Measurements from ENCODE around the gene NEDD4L.
"Not testable (repeated sequence)": the region's sequence is repeated elsewhere in the genome, so short reads cannot be mapped to it uniquely, and the experiment has no call there.

The NEDD4L gene

DNA sequence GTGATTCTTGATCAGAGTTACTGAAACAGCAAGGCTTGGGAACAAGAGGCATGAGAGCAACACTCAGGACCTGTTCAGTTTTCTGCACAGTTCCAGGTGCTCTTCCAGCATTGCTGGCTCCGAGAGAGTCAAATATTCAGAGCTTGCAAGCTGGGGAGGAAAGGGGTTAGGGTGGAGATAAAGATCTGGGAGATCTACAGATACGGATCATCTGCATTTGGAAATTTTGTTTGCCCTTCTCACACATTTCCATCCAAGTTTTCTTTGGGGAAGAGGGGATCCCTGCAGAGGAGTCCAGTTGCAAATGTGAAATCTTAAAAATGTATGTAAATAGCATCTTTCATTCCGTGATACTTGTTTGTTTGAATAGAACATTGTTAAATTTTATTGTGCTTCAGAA lies 108.2 kb downstream of the NEDD4L start:
- no peak for DNase-seq (ENCODE audit: low spot score)

DNA sequence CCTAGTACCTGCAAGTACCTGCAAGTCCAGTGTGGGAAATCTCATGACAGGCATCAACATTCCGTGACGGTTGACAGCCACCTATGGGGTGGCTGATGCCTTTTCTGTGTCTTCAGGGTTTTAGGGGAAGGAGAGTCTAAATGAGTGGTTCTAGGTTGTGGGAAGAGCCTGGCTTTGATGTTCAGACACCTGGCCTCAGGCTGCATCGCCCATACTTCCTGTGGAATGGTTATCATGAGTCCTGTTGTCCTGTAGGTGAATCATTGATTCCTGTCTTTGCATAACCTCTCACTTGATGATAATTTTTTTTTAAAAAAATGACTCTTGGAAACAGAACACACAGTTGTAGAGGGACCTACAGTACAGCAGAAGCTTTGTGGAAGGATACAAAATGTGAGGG lies 108.9 kb downstream of the NEDD4L start:
- no peak for DNase-seq (ENCODE audit: low spot score)

DNA sequence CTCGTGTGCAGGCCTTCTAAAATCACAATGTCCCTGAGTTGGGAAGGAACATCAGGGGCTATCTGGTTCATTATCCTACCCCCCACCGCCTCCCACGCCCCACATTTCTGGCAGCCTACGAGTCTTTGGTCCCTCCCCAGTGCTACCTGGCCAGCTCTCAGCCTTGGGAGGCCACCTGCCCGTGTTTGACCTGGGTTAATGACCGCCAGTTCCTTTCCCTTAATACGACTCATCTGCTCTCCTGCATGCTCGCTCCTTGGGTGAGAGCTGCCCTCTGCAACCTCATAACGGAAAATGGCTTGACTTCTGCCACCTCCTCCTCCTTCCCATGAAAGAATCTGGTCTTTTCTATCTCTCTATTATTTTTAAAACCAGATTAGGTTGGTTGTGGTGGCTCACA lies 112.5 kb downstream of the NEDD4L start:
- DNase-seq (ENCODE audit: low spot score) = no peak

DNA sequence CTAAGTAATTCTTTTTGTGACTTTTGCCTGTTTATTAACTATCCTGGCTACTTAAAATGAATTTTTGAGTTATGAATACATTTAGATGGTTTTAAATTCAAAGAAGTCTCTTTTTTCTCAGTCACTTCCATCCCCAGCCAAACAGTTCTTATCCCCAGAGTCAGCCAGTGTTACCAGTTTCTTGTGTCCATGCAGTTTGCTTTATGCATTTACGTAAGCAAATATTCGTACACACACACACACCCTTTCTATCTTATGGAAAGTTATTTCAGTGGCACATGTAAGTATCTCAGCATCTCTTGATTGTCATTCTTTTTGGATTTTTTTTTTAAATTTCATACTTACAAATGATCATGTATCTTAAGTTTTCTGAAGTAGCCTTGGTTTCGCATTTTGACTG lies 113.2 kb downstream of the NEDD4L start:
- no peak for DNase-seq (ENCODE audit: low spot score)

DNA sequence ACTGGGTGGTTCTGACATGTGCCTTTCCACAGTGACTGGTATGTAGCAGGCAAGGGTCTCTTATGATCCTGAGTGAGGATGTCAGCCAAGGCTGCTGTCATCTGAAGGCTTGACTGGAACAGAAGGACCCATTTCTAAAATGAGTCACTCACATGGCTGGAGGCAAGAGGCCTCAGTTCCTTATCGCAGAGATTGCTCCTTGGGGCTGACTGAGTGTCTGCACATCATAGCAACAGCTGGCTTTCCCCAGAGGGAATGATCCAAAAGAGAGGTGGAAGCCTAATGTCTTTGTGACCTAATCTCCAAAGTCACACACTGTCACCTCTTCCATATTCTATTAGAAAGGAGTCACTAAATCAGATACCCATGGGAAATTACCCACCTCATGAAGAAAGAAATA lies 114.0 kb downstream of the NEDD4L start:
- no peak for DNase-seq (ENCODE audit: low spot score)

DNA sequence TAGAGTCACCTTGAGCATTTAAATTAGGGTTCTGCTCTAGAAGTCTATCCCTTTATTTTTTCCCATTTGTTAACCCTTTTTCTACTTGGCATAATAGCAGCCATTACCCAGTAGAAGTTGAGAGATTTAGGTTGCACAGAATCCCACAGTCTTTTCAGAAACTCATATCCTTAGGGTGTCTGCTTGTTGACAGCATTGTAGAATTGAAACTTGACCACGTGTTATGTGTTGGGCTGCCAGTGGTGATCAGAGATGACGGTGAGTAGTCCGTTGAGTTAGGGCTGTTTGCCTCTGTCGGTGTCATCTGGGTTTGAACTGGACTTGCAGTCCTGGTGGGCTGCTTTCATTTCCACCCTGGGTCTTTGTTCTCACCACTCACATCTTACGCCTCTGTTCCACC lies 114.4 kb downstream of the NEDD4L start:
- no peak for DNase-seq (ENCODE audit: low spot score)

DNA sequence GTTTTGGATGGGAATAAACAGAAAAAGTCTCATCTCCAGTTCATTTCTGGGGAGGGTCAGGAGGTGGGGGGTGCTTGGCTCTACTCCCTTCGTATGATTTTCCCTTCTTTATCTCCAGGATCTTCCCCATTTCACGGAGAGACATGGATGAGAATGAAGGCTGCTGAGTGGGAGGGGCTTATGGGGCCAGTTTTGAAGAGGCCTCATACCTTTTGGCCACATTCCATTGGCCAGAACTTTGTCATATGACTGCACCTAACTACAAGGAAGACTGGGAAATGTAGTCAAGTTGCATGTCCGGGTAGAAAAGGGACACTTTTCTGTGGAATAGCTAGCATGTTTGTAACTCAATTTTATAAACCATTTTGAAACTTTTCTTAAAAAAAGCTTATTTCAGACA lies 117.6 kb downstream of the NEDD4L start:
- DNase-seq (ENCODE audit: low spot score) = peak; percentile 47

DNA sequence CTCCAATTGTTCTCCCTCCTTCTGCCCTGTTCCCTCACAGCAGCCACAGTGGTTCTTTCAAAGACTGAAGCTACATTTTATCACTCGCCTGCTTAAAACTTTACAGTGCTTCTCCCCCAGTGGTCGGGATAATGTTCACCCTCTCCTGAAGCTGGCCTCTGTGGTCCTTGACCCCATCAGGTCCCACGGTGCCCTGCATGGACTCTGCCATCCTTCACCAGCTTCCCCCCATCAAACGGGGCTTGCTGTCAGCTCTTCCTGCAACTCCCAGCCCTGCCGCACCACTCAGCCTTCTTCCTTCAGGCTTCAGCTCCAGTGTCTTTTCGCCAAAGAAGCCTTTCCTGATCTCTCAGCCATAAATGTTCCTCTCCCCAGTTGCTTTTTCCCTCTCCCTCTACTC lies 118.1 kb downstream of the NEDD4L start:
- DNase-seq (ENCODE audit: low spot score) = no peak

DNA sequence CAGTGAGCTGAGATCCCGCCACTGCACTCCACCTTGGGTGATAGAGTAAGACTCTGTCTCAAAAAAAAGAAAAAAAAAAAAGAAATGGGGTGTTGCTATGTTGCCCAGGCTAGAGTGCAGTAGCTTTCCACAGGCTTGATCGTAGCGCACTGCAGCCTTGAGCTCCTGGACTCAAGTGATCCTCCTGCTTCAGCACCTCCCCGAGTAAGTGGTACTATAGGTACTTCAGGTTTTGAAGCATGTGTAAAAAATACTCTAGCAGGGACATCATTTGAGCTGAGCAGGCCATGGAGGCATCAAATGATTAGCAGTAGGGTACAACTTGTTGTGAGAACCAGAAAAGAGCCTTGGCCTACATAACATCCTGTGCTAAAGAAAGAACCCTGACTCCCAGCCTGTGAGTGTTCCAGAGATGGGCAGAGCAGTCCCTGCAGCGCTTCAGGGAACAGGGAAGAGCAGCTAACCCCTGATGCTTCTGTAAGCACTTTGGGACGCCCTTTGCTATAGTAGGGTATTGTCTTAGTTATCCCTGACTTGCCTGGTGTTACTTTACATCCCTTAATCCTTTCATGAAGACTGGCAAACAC lies 119.1 kb downstream of the NEDD4L start:
- no peak for DNase-seq (ENCODE audit: low spot score)

DNA sequence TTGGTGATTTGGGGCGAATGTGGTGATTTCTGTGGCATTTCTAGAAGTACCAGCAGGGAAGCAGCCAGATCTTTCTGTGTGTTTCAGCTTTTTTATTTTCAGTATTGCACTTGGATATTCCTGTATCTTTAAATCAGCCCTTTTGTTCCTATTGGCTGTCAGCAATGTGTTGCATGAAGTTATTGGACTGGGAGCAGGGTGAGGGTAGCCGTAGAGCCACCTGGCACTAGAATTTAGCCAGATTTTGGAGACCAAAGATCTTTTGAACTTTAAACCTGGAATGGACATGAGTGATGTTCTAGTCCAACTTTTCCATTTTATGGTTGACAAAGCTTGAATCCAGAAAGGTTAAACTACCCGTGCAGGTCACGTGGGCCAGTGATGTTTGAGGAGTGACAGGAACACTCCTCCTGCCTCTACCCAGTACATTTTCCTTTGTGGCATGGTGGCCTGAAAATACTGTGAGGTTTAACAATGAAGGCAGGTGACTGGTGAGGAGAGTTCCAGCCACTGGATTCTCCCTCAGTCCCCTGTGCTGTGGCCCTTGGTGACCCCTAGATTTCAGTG lies 122.3 kb downstream of the NEDD4L start:
- no peak for DNase-seq (ENCODE audit: low spot score)

DNA sequence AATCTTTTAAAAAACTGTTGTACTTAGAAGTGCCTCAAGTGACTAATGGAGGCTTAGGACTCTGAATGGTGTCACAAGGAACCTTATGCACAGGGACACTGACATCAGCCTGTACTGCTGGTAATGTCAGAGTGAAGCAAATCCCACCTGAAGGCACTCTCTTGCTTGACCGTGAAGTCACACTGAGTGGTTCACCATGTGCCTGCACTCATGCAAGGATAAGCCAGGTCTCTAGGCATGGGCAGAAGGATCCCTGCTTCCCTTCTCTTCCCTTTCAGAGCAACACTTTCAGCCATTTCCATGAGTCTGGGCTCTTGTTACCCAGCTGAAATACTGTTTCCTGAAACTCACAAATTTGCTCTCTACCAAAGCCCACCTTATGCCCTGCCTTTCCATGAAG lies 123.0 kb downstream of the NEDD4L start:
- no peak for DNase-seq (ENCODE audit: low spot score)

DNA sequence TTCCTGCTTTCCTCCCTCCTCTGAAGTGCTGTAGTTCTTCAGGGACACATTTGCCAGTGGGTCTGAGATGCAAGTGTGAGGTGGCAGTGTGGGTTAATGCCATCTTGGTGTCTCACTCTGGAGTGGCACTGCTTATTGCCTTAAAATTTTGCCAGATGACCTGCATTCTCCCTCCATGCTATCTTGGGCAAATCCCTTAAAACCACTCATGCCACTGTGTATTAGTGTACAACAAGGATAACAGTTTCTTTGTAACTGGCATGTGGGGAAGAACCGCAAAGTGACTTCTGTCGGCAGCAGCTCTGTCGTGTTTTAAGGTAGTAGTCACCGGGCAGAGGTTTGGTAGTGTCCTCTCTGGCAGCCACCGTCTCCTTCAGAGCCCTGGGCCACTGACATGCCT lies 124.2 kb downstream of the NEDD4L start:
- no peak for DNase-seq (ENCODE audit: low spot score)

DNA sequence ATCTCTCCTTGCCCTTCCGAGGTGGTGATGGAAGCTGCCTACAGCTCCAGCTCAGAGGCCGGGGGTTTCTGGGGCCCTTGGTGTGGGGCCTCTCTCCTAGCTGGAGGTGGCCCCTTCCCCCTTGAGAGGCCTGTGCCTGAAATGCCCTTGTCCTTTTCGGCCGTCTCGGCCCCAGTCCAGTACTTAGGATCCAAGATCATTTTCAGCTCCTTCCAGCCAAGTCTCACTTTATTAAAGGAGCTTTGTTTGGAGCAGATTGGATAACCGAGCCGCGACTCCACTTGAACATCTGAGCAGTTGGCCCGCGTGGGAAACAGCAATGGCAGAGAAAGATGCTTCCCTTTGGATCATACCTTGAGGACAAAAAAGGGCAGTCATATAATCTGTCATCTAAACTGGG lies 125.0 kb downstream of the NEDD4L start:
- DNase-seq (ENCODE audit: low spot score) = no peak

DNA sequence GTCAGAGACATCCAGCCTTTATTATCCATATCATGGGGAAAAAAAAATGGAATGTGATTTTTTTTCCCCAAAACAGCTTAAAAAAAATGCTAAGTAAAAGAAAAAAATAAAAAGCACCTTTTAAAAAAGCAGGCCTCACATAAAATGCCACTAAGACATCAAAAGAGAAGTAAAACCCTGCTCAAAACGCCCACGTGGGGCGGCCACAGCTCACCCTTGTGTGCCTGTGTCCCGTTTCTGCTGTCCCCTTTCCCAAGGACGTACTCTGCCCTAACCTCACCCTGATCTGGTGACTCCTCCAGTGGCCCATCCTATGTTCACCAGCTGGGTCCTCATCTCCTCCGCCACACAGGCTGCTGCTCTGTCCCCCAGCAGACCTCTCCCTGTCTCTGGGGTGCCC lies 125.4 kb downstream of the NEDD4L start:
- no peak for DNase-seq (ENCODE audit: low spot score)

DNA sequence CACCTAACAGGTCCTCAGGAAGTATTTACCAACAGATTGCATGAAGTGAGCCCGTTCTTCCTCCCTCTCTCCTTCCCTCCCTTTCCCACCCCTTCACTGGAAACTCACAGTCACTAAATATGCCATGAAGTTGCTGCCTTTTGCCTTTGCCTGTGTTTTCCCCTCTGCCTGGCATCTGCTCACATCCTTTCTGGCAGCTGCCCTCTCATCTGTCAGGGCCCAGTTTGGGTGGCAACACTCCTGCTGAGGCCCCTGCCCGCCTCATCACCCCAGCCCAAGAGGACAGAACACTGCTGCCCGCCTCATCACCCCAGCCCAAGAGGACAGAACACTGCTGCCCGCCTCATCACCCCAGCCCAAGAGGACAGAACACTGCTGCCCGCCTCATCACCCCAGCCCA lies 126.0 kb downstream of the NEDD4L start:
- DNase-seq (ENCODE audit: low spot score) = not testable (repeated sequence)

DNA sequence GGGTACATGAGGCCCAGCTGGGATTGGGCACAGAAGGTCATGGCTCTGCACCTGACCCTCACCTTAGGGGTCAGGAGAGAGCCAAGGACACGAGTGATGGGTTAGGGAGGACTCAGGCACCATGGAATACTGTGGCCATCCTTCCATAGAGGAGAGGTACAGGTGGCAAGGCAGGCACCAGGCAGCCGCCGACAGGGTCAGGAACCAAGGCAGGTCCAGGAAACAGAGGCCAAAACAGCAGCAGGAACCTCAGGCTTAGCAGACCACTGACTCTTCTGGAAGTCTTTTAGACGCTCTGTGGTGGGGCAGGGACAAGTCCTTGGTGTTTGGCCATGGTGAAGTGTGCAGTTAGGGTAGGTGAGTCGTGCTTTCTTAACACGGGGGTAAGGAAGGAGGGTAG lies 128.0 kb downstream of the NEDD4L start:
- no peak for DNase-seq (ENCODE audit: low spot score)

DNA sequence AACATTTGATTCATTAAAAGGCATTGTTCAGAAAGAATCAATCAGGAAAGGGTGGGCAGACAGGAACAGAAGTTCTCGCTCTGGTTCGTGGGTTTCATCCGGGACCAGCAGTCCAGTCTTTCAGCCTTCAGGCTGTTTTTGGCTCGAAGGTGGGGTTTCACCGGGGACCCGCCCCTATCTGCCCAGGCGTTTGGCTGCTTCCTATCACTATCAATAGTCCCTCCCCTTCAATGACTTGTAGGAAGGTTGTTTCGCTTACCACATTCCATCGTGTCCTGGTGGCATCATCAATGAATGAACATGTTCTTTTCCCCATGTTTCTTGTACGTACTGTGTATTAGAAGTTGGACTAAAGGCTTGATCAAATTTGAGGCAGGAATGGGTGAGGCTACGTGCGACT lies 130.3 kb downstream of the NEDD4L start:
- no peak for DNase-seq (ENCODE audit: low spot score)

DNA sequence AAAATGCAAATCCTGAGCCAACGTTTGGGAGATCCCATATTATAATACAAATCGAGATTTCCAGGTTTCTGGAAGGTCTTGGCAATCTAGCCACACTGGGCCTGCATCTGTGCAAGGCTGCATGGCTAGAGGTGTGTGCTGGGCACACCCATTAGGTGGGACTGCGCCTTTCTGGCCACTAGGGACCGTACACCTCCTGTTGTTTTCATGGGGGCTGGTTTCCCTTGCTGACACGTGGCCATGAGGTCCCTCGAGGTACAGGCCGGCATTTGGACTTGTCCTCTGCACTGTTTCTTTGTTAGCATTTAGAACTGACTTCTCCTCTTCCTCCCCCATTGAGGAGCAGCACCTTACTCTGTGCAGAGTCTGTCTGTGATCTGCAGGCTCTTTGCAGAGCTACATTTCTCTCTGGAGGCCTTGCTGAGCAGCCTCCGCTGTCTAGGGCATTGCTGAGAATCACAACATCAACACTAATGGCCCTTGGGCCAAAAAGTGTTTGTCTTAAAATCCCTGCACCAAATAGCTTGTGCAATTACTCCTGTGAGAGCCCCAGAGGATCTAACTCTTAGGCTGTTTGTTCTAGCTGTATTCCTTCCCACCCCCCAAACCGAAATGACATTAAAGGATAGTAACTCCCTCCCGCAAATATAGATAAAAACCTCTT lies 131.2 kb downstream of the NEDD4L start:
- DNase-seq (ENCODE audit: low spot score) = no peak

DNA sequence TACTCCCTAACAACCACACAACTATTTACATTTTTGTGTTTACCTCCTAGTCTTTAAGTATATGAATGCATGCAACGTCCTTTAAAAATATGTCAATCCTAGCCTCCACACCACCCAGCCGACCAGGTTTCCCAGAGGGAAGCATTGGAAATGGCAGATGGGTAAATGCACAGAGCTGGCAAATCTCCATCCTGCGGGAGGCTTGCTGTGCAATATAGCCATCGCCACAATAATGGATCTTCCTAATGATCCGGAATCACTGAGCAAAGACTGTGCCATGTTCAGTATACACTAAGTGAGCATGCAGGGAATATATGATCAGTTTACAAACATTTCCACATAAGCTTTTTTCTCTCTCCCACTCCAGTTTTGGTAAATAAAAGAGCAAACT lies 131.8 kb downstream of the NEDD4L start:
- DNase-seq (ENCODE audit: low spot score) = no peak

DNA sequence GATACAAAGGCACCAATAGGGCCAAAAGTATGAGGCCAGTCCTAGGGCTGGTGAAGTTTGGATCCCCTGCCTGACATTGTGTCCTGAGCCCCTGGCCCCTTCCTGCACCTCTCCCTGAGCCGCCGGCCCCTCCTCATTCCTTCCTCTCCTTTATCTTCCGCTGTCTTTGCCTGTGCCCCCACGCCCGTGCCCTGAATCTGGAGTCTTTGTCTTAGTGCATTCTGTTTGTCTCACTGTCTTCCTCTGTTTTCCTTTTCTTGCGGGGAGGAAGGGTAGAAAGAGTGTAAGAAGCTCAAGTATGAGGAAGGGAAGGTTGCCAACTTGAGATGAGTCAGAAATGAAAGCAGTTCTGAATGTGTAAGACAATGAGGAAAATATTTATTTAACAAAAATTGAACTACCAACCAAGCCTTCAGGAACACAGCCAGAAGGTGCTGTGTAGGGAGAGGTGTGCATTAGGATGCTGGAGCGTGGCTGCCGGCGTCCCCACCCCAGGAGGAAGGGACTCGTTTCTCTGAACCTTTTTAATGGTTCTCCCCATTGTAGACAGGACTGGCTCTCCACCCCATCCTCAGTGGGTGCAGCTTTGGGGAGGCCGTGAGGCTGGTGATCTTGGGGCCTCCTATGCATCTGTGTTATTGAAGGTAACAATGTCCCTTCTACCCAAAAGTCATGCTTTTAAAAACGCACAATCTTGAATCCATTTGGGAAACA lies 133.1 kb downstream of the NEDD4L start:
- DNase-seq (ENCODE audit: low spot score) = no peak

DNA sequence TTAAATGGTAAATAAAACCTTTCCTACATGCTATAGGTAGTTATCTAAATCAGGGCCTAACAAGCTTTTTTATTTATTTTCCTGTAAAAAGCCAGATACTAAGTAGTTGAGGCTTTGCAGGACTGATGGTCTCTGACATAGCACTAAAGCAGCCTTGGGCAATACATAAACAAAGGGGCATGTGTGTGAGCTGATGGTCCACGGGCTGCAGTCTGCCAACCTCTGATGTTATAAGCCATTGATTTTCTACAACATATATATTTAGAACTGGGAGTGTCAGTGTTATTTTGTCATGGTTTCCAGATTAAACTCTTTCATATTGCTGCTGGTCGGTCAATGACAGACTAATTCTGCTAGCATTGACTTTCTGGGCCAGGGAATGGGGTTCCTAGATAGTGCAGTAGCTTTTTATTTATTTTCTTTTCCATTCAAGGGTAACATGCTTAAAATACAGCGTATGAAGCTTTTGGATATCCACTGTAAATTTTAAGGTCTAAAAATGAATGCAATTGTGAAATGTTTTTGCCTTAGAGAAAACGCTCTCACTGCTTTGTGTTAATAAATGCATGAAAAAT lies 134.0 kb downstream of the NEDD4L start:
- no peak for DNase-seq (ENCODE audit: low spot score)

DNA sequence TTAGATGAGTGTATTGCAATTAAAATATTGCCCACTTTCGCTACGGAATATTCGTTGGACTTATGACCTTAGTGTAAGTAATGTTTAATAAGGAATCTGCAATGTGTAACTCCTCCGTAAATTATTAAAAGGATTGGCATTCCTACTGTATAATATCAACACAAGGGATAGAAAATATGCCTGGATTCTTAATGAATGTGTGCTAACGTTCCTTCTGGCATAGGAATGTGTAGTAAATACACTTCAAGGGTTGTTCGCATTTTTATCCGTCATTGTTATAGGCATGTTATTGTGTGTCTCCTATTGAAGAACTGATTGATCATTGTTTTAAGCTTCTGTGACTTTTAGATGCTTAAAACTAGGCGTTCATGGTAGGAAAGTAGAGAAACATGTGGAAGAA lies 134.5 kb downstream of the NEDD4L start:
- DNase-seq (ENCODE audit: low spot score) = no peak

DNA sequence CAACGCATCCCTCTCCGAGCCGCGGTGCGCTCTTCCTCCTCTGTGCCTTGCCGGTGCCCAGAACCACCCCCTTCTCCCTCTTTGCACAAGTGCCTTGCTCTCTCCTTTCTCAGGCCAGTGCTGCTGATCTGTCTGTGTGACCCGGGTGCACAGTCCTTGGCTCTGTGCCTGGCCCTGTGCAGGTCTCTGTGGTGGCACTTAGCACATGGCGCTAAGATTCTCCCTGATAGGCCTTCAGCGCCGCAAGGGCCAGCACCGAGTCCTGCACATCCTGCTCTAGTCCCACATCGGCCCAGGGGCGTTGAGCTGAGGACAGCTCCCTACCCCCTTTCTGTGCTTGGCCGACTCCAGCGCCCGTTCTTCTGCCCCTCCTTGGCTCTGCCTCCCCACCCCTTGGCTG lies 136.1 kb downstream of the NEDD4L start:
- DNase-seq (ENCODE audit: low spot score) = no peak
